Measurements from ENCODE around the gene DEF6. TPM values are rescaled to one million over a fixed set of nuclear protein-coding genes. Genes with fewer than 3 reads are reported as not detected.

Gene DEF6
- total RNA-seq, 2 donors from 2014 or later, result 6.3 to 6.8 TPM

GRCh38 chr6:35288834-35289233 is 8.8 kb upstream of the DEF6 start:
- no peaks in the 10 kb centered on the region for H3K4me1 ChIP-seq (ENCODE audit: control insufficient read depth, insufficient read depth, low read length)
- Mint-ChIP-seq H3K4me3 (no peak overlapping the region), H3K27me3 (ENCODE audit: insufficient read depth) (no peaks in the 10 kb centered on the region), H3K4me1 (no peaks in the 10 kb centered on the region), H3K36me3 (ENCODE audit: low read depth) (peaks cover 64% of the 10 kb centered on the region), H3K9me3 (no peaks in the 10 kb centered on the region), H3K27ac (no peak overlapping the region)
- 58% methylated on average over 3 of the region's 4 CpGs; no CpG with 5 or more reads in 1 of the 2 experiments for WGBS, 2 experiments (ENCODE audit: insufficient coverage in 1 of 2, insufficient read length in 1 of 2)
- TF ChIP-seq CTCF (conservative IDR thresholded peaks at IDR 0.05), result no peak
- peaks cover 36% of the 10 kb centered on the region for H3K36me3 ChIP-seq (ENCODE audit: control insufficient read depth, insufficient read depth, low read length)
- DNase-seq, result no peak
- no peak overlapping the region for H3K27ac ChIP-seq (ENCODE audit: low read depth, low read length)
- H3K9ac ChIP-seq (ENCODE audit: extremely low read depth, low read length, poor library complexity, severe bottlenecking), result no peak overlapping the region
- no peaks in the 10 kb centered on the region for H3K27me3 ChIP-seq (ENCODE audit: control insufficient read depth, insufficient read depth, low read length, poor library complexity, severe bottlenecking)
- no peaks in the 10 kb centered on the region for H3K9me3 ChIP-seq (ENCODE audit: control insufficient read depth, low read length)
- H3K4me3 ChIP-seq (ENCODE audit: low read length), result no peak overlapping the region

- TF ChIP-seq CTCF (conservative IDR thresholded peaks at IDR 0.05), result no peak
- Mint-ChIP-seq H3K27ac (no peak overlapping the region), H3K36me3 (ENCODE audit: low read depth) (peaks cover 68% of the 10 kb centered on the region), H3K9me3 (no peaks in the 10 kb centered on the region), H3K27me3 (ENCODE audit: insufficient read depth) (no peaks in the 10 kb centered on the region), H3K4me3 (no peak overlapping the region), H3K4me1 (peaks cover 2% of the 10 kb centered on the region)
- Histone ChIP-seq H3K9ac (ENCODE audit: extremely low read depth, low read length, poor library complexity, severe bottlenecking) (no peak overlapping the region), H3K4me3 (ENCODE audit: low read length) (no peak overlapping the region), H3K4me1 (ENCODE audit: control insufficient read depth, insufficient read depth, low read length) (no peaks in the 10 kb centered on the region), H3K9me3 (ENCODE audit: control insufficient read depth, low read length) (no peaks in the 10 kb centered on the region), H3K36me3 (ENCODE audit: control insufficient read depth, insufficient read depth, low read length) (peaks cover 34% of the 10 kb centered on the region), H3K27ac (ENCODE audit: low read depth, low read length) (no peak overlapping the region), H3K27me3 (ENCODE audit: control insufficient read depth, insufficient read depth, low read length, poor library complexity, severe bottlenecking) (no peaks in the 10 kb centered on the region)
- DNase-seq, result no peak
- 93 to 100% methylated on average over 6 to 13 of the region's 13 CpGs for WGBS, 2 experiments (ENCODE audit: insufficient coverage in 1 of 2, insufficient read length in 1 of 2)
Observed at GRCh38 chr6:35291491-35291890, 6.1 kb upstream of the DEF6 start.

GRCh38 chr6:35292494-35292893 is 5.1 kb upstream of the DEF6 start:
- no peak overlapping the region for H3K27ac Mint-ChIP-seq
- Histone ChIP-seq H3K36me3 (ENCODE audit: control insufficient read depth, insufficient read depth, low read length) (peaks cover 32% of the 10 kb centered on the region), H3K27ac (ENCODE audit: low read depth, low read length) (no peak overlapping the region), H3K9me3 (ENCODE audit: control insufficient read depth, low read length) (no peaks in the 10 kb centered on the region), H3K9ac (ENCODE audit: extremely low read depth, low read length, poor library complexity, severe bottlenecking) (no peak overlapping the region), H3K27me3 (ENCODE audit: control insufficient read depth, insufficient read depth, low read length, poor library complexity, severe bottlenecking) (no peaks in the 10 kb centered on the region), H3K4me1 (ENCODE audit: control insufficient read depth, insufficient read depth, low read length) (no peaks in the 10 kb centered on the region), H3K4me3 (ENCODE audit: low read length) (no peak overlapping the region)
- WGBS, 2 experiments (ENCODE audit: insufficient coverage in 1 of 2, insufficient read length in 1 of 2), result 72 to 78% methylated on average over 11 to 15 of the region's 15 CpGs
- H3K4me3 Mint-ChIP-seq, result no peak overlapping the region
- DNase-seq, result no peak
- no peaks in the 10 kb centered on the region for H3K9me3 Mint-ChIP-seq
- H3K36me3 Mint-ChIP-seq (ENCODE audit: low read depth), result peaks cover 63% of the 10 kb centered on the region
- peaks cover 2% of the 10 kb centered on the region for H3K4me1 Mint-ChIP-seq
- H3K27me3 Mint-ChIP-seq (ENCODE audit: insufficient read depth), result no peaks in the 10 kb centered on the region
- no peak for TF ChIP-seq CTCF (conservative IDR thresholded peaks at IDR 0.05)
